ENCODE data around the gene PTGER1. TPM values are rescaled to one million over a fixed set of nuclear protein-coding genes. Genes with fewer than 3 reads are reported as not detected.

PTGER1 gene
- total RNA-seq, 2 experiments from 2014 or later = 0.34 to 0.53 TPM

DNA sequence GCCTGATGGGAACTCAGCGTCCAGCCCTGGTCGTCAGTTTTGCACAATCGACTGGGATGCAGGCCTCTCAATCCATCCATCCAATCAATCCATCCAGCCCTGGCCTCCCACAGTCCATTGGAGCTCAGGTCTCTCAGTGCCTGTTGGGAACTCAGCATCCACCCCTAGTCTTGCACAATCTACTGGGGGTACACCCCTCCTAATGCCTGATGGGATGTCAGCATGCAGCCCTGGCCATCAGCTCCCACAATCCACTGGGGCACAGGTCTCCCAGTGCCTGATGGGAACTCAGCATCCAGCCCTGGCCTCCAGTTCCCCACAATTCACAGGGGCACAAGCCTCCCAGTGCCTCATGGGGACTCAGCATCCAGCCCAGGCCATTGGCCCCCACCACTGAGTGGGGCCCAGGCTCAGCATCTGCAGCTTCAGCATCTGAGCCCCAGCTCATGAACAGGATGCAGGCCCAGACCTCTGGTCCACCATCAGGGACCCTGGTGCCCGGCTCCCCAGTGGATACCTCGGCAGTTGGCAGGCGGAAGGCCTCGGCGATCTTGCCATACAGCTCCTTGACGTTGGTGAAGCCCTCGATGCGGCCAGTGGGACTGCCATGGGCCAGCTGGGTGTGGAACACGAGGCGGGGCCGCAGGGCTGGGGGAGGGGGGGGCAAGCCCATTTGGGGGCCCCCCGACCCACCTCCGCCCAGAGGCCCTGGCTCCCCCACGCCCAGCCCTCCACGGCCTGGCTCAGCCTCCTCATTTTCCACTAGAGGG is 7.2 kb upstream of the PTGER1 start:
- ChIA-PET POLR2A (no interaction called here), CTCF (interaction anchor here (0.5 to 5.2 kb wide), 5 partner anchors 10 to 448 kb away, joined by 3 to 41 read pairs (median 3); partner anchors contain the start of gene PKN1)

DNA sequence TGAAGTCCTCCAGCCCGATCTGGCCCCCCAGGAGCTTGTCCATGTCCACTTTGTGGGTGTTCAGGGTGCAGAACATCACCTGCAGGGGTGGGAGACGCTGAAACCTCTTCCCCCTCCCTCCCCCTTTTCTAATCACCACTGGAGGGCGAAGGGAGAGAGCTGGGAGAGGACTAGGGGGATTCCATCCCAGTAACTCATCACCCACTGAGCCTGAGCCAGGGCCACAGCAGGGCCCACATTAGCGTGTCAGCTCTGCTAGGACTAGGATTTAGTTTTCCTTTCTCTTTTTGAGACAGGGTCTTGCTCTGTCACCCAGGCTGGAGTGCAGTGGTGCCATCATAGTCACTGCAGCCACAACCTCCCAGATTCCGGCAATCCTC is 5.5 kb upstream of the PTGER1 start:
- POLR2A ChIA-PET = interaction anchor here (1.0 to 1.6 kb wide), 2 partner anchors 38 to 48 kb away, joined by 3 to 4 read pairs; partner anchors contain the start of genes DNAJB1 and PKN1
- CTCF ChIA-PET = interaction anchor here (0.9 to 5.2 kb wide), 22 partner anchors 8 to 344 kb away, joined by 3 to 41 read pairs (median 5); partner anchors contain the start of genes ASF1B and GIPC1

DNA sequence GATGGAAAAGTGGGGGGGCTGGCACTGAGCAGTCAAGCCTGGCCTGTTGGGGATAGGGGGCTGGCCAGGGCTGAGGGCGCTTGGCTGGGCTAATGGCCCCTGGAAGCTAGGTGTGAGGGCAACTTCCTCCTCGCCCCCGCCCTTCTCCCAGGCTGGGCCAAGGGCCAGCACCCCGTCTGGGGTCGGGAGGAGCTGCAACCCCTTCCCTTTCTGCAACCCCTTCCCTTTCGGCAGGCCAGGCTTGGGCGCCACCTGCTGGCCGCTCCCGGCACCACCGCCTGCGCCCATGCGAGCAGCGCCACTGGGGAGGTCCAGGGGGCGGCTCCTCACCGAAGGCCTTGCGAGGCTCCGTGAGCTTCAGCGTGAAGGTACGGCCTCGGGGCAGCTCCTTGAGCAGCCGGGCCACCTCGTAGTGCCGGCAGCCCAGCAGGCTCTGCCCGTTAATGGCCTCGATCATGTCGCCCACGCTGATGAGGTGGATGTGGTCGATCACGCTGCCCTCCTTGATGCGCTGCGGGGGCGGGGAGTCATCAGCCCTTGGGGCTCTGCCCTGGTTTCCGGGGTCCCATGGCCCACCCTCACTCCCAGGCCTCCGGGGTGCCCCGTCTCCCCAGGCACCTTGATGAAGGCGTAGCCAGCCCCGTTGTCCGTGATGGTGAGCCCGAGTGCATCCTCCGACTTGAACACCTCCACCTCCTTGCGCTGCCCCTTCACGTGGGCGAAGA is 5.0 kb upstream of the PTGER1 start:
- CTCF ChIA-PET = interaction anchor here (0.5 to 5.2 kb wide), 28 partner anchors 8 to 343 kb away, joined by 3 to 41 read pairs (median 5); partner anchors contain the start of genes ASF1B and GIPC1
- POLR2A ChIA-PET = interaction anchor here (1.0 to 1.6 kb wide), 2 partner anchors 38 to 48 kb away, joined by 3 to 4 read pairs; partner anchors contain the start of genes DNAJB1 and PKN1

DNA sequence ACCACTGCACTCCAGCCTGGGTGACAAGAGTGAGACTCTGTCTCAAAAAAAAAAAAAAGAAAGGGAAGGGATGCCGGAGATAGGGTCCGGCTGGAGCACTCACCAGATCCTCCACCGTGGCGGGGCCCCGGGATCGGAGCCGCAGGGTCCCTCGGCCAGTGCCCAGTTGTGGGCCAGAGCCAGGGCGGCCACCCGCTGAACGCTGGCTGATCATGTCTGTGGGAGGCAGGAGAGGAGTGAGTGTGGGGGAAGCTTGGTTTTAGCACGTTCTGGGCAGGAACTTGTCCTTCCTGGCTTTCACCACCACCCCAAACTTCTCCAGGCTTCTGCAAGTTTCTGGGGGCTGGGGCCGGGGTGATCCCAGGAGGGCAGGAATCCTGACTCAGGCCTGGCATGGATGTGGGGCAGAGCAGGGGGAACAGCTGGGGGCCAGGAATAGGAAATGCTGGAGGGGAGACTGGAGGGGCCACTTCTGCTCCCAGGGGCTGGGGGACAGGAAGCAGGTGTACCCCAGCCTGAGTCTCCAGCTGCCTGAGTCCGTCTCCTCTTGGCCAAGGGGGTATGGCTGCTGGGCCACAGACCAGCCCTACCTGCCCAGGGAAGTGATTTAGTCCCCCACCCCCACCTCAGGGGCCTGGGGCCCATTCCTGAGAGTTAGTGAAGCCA is 4.3 kb upstream of the PTGER1 start:
- CTCF ChIA-PET = interaction anchor here (0.5 to 5.2 kb wide), 29 partner anchors 7 to 571 kb away, joined by 3 to 41 read pairs (median 4); partner anchors contain the start of genes ASF1B and GIPC1
- POLR2A ChIA-PET = interaction anchor here (1.0 to 1.6 kb wide), 2 partner anchors 39 to 47 kb away, joined by 3 to 4 read pairs; partner anchors contain the start of genes DNAJB1 and PKN1

DNA sequence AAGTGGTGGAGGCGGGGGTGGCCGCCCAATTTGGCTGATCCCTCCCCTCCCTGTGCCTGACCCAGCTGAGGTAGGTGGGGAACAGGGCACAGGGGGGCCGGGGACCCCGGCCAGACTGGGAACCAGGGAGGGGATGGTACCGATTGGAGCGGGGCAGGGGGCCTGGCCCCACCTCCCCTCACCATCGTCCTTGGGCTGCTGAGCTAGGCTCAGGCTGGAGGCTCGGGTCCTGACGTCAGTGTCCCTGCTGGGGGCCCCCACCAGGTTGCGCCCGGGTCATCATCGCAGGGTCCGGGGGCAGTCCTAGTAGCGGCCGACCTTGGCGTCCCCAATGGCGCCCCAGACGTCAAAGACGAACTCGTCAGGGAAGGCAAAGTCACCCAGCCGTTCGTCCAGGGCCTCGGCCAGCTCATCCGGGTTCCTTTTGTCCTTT is 3.0 kb upstream of the PTGER1 start:
- CTCF ChIA-PET = interaction anchor here (0.5 to 5.2 kb wide), 8 partner anchors 9 to 130 kb away, joined by 3 to 41 read pairs (median 5); no protein-coding TSS in a partner anchor
- POLR2A ChIA-PET = interaction anchor here (0.6 kb wide), 1 partner anchor 1600 kb away, joined by 3 read pairs; no protein-coding TSS in a partner anchor

DNA sequence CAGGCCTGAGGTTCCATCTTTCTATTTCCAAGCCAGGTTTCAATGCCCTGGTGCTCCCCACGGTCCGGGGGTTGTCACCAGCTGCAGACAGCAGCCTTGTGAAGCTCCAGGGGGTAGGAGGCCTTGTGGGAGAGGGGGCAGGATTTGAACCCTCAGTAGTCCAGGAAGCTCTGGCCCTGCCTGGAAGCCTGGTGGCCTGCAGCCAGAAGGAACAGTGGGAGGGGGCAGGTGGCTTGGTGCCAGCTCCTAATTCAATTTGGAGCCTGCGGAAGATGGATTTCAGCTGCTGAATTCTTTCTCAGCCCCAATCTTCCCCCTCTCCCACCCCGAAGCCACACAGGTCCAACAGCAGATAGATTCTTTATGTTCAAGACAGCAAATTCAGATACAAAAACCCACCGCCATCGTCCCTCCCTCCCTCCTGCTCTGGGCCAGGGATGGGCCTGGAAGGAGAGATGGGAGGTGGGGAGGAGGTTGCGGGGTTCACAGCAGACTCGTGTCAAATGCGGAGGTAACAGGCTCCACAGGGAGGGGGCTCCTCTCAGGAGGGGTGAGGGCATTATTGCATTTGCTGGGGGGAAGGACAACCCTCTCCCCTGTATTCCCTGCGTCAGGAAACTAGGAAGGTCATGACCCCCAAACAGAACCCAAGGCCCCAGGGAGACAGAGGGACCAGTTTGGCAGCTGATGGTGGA is 2.4 kb upstream of the PTGER1 start:
- ChIA-PET POLR2A (interaction anchor here (0.6 kb wide), 1 partner anchor 1600 kb away, joined by 3 read pairs; no protein-coding TSS in a partner anchor), CTCF (interaction anchor here (0.5 to 5.2 kb wide), 7 partner anchors 9 to 129 kb away, joined by 3 to 41 read pairs (median 3); no protein-coding TSS in a partner anchor)

DNA sequence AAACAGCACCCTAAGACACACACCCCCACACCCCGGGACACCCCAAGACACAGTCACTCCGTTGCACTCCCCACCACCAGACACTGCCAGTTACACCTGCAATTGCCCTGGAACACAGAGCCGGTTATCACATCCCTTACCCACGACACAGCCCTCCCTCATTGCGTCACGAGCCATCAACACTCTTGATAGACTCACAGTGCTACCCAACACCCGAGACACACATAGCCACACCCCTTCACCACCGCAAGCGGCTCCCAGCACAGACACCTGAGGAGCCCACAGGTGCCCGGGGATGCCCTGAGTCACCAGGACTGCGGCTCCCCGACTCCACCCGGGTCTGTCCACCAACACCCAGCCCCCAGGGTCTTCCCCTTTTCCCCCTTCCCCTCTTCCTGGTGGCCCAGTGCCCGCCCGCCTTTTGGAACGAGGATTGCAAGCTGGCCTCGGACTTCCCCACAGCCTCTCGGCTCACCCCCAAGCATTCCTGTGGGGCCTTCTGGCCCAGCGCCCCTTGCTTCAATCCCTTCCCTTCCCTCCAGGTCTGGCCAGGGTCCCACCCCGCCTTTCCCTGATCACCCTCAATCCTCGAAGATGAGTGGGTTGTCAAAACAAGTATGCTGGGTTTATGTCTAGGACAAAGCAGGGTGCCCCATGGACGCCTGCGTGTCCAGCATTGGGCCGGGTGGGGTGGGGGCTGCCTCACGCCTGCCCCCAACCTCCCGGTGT is 1.7 kb upstream of the PTGER1 start:
- ChIA-PET POLR2A (no interaction called here), CTCF (interaction anchor here (1.0 to 2.1 kb wide), 3 partner anchors 10 to 341 kb away, joined by 3 to 8 read pairs (median 8); partner anchors contain the start of gene PKN1)

DNA sequence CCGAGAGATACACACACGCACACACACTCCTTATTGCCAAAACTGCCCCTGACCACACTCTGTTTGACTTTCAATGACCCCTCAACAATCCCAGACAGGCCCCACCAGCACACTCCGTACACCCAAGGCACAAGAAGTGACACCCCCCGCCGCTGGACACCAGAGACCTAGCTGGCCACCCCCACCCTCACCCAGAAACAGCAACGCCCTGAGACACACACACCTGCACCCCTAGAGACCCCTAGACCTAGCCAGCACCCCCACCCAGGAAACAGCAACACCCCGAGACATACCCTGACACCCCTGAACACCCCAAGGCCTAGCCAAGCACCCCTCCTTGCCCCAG is 1.1 kb upstream of the PTGER1 start:
- CTCF ChIA-PET = interaction anchor here (1.0 to 2.1 kb wide), 3 partner anchors 10 to 341 kb away, joined by 3 to 8 read pairs (median 5); partner anchors contain the start of gene PKN1

DNA sequence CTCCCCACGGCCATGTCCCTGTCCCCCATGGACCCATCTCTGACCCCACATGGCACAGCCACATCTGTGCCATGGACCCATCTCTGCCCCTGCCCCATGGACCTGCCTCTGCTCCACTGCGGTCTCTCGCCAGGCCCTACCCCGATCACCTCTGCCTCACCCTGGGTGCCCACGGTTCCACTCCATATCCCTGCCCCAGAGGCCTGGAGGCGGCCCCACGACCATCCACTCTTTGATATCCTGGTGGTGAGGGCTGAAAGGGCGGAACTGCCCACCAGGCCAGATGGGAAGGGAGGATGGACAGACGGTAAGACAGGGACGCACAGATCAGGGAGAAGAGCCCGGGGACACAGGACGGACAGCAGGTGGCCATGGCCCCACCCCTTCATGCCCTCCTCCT is 327 bp downstream of the PTGER1 start:
- POLR2A ChIA-PET = no interaction called here
- CTCF ChIA-PET = interaction anchor here (1.8 to 2.1 kb wide), 2 partner anchors 12 to 42 kb away, joined by 5 to 8 read pairs; partner anchors contain the start of gene PKN1

More for the DNA sequence above, 1.1 kb upstream of the PTGER1 start:
- POLR2A ChIA-PET = no interaction called here

DNA sequence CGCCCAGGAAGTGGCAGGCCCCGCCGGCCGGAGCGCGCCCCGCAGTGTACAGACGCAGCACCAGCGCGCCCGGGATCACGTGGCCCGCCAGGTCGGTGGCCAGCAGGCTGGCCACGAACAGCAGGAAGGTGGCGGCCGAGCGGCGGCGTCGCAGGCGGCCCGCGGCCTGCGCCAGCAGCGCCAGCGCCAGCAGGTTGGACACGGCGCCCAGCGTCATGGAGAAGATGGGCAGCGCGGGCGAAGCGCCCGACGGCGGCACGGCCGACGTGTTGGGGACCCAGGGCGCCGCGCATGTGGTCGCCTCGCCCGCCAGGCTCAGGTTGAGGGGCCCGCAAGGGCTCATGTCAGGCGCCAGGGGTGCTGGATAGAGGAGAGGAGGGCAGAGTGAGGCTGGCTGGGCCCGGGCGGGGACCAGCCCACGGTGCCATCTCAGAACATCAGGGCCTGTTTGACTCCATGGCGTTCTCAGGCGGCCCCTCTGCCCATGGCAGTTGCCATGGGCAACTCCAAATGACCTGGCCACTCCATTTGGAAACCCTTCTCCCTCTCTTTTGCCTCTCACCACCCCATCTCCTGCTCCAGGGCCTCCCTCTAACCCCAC is 1.1 kb downstream of the PTGER1 start:
- ChIA-PET CTCF (no interaction called here), POLR2A (no interaction called here)

DNA sequence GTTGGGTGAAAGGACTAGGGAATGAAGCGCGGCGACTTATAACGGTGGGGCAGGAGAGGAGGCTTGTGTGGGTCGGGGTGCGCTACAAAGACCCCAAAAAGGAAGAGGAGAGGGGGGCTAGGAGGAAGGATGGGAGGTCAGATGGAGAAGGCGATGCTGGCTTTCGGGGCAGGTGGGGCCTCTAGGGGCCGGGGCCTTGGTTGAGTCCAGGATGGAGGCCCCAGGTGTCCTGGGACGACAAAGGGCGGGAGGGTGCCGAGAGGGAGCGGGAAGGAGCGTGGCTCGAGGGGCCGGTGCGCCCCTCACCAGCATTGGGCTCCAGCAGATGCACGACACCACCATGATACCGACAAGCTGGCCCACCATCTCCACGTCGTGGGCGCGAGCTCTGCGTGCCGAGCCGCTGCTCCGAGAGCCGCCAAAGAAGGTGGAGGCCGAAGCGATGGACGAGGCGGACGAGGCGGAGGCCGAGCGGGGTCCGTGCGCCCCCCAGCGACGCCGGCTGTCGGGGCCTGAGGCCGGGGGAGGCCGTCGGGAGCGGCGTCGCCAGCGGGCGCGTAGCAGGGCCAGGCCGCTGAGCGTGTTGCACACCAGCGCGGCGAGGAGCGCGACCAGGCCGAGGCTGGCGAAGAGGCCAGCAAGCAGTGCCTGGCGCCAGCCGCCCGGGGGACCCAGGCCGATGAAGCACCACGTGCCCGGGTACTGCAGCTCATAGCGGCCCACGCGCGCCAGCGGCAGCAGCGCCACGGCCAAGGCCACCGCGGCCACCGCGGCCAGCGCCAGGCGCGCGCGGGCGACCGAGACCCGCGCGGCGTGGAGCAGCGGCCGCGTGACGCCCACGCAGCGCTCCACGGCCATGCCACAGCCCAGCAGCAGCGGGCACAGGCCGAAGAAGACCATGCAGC is 1.8 kb downstream of the PTGER1 start:
- POLR2A ChIA-PET = no interaction called here

DNA sequence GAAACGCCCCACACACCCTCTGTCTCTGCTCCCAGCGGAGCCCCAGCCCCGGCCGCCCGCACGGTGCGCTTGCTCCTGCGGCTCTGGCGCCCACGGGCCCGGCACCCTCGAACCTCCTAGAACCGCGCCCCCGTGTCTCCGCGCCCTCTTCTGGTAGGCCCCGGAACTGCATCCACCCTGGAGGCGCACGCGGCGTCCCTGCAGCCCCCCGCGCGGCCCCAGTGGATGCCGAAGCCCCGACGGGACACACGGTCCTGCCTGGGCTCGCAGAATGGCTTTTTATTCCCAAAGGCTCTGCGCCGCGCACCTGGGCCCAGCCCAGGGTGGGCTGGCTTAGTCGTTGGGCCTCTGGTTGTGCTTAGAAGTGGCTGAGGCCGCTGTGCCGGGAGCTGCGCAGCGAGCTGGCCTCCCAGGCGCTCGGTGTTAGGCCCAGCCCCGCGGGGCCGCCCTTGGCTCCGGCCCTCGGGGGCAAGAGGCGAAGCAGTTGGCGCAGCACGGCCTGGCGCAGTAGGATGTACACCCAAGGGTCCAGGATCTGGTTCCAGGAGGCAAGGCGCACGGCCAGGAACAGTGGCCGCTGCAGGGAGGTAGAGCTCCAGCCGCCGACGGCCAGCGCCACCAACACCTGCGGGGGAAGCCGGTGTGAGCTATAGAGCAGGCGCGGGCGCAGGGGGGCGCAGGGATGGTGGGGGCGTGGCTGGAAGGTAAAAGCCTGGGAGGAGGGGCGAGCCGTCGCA is 2.8 kb downstream of the PTGER1 start:
- CTCF ChIA-PET = interaction anchor here (0.6 to 2.6 kb wide), 31 partner anchors 8 to 335 kb away, joined by 3 to 19 read pairs (median 3); partner anchors contain the start of genes DDX39A and PKN1
- POLR2A ChIA-PET = no interaction called here

More for the DNA sequence above, 1.8 kb downstream of the PTGER1 start:
- CTCF ChIA-PET = interaction anchor here (0.6 to 2.6 kb wide), 21 partner anchors 7 to 336 kb away, joined by 3 to 19 read pairs (median 4); partner anchors contain the start of genes DDX39A and PKN1

DNA sequence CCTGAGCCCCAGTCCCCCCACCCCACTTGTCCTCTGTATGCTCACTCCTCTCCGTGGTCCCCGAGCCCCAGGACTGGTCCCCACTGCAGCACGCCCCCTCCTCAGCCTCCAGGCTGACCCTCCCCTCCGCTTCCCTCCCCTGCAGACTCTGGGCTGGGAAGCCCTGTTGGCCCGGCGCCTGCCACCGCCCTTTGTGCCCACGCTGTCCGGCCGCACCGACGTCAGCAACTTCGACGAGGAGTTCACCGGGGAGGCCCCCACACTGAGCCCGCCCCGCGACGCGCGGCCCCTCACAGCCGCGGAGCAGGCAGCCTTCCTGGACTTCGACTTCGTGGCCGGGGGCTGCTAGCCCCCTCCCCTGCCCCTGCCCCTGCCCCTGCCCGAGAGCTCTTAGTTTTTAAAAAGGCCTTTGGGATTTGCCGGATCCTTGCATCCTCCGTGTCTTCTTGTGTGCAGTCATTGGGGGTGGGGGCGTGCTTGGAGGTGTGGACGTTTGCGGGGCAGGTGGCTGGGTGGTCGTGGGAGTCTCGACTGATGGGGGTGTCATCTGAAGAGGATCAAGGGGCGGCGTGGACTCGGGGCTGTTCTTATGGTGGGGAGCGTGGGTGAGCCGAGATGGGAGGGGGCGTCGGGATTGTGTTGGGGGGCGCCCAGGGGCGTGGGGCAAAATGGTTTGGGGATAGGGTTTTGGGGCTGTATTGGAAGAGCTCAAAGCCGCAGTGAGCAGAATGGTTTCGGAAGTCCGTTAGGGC is 3.5 kb downstream of the PTGER1 start:
- ChIA-PET POLR2A (no interaction called here), CTCF (interaction anchor here (0.6 to 2.6 kb wide), 19 partner anchors 9 to 286 kb away, joined by 3 to 19 read pairs (median 4); partner anchors contain the start of gene PKN1)

DNA sequence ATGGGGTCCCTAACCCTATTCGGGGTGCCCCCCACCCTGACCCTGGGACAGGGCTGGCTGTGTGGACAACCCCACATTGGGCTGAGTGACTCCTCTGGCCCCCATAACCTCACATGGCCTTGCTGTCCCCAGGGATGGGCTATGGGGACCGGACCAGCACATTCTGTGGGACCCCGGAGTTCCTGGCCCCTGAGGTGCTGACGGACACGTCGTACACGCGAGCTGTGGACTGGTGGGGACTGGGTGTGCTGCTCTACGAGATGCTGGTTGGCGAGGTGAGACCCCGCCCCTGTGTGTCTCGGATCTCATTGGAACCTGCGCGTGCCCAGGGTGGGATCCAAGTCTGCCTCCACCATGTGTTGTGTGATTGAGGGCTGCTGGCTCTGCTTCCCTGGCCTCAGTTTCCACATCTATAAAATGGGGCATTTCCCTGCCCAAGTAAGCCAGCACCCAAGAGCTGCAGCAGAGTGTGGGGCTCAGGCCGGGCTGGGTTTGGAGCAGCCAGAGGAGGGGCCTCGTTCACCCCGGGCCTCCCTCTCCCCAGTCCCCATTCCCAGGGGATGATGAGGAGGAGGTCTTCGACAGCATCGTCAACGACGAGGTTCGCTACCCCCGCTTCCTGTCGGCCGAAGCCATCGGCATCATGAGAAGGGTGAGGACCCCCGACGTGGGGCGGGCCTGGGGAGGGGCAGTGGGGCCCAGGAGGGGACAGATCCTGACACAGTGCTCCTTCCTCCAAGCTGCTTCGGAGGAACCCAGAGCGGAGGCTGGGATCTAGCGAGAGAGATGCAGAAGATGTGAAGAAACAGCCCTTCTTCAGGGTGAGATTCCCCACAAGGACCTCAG is 4.9 kb downstream of the PTGER1 start:
- ChIA-PET POLR2A (no interaction called here), CTCF (interaction anchor here (0.5 to 0.9 kb wide), 2 partner anchors 10 to 1600 kb away, joined by 3 to 4 read pairs; no protein-coding TSS in a partner anchor)

Measured in activated CD8-positive, alpha-beta memory T cell treated with anti-CD3 and anti-CD28 coated beads for 36 hours (primary cell).